K562 (cell line): ENCODE data around the gene BORCS5. TPM values are rescaled to one million over a fixed set of nuclear protein-coding genes. Genes with fewer than 3 reads are reported as not detected.

Source experiments
- ATAC-seq: fragments of 200-7000 bp; cut with Tn5 transposase; 3 replicates; pipeline ENCODE4 v1.9.1; 2020; ENCODE audit warnings: moderate library complexity
- BruUV-seq: library from RNA; stranded (reverse); fragments of 400-500 nt; replicated peaks from 2 replicates; lab custom pipeline; 2021; lab: Mats Ljungman, UMichigan
- CTCF ChIA-PET: fragments of 300-600 bp; formaldehyde crosslinking; extraction: SDS; loops from one replicate; lab custom pipeline; 2021; ENCODE audit warnings: low intra/inter-chr PET ratio; lab: Yijun Ruan, JAX
- POLR2A ChIA-PET: fragments of 300-600, 350-650 bp; sonication (Branson Sonifier 250); formaldehyde crosslinking; extraction: SDS; loops from one replicate; lab custom pipeline; 2021; ENCODE audit warnings: antibody characterized with exemption, inconsistent platforms; lab: Yijun Ruan, JAX
- DNase-seq, 4 experiments: peaks; one replicate each; pipeline versions ENCODE4 v3.0.0 to v3.0.0-alpha.2; 2011 to 2018; ENCODE audit warnings: low spot score in 3 of 4, mixed read lengths in 3 of 4; ENCODE audit errors: extremely low read depth in 1 of 4
- FAIRE-seq: peaks from 2 replicates; lab custom pipeline; 2011; peaks lifted over from hg19 to GRCh38; lab: Jason Lieb, UNC
- H2AFZ ChIP-seq: 2 replicates; pipeline ENCODE4 v1.6.0; 2011; ENCODE audit warnings: low read depth, low read length, control low read depth, inconsistent platforms
- H3K27ac ChIP-seq: fragments of 200-600 bp; 3 replicates; pipeline ENCODE4 v1.8.0; 2011; ENCODE audit warnings: low read depth, mild to moderate bottlenecking, control low read depth, inconsistent platforms, low read length, moderate library complexity, mixed read lengths; ENCODE audit errors: extremely low read depth
- H3K27me3 ChIP-seq, 2 experiments: fragments of 300-600 bp in 1 of 2; 2 replicates in 1 of 2; 3 replicates in 1 of 2; pipeline versions ENCODE4 v1.6.0 to v1.8.0; 2011; ENCODE audit warnings: inconsistent platforms in 2 of 2, low read length in 2 of 2, mild to moderate bottlenecking in 1 of 2, mixed read lengths in 1 of 2, moderate library complexity in 1 of 2; ENCODE audit not compliant: control insufficient read depth in 2 of 2, insufficient read depth in 2 of 2
- H3K36me3 ChIP-seq: fragments of 300-600 bp; 3 replicates; pipeline ENCODE4 v1.8.0; 2011; ENCODE audit warnings: mild to moderate bottlenecking, low read length, inconsistent platforms; ENCODE audit not compliant: control insufficient read depth, insufficient read depth
- H3K4me1 ChIP-seq, 2 experiments: fragments of 200-600 bp in 1 of 2; replicated peaks in 1 of 2; 2 replicates in 1 of 2; 3 replicates in 1 of 2; pipeline versions ENCODE4 v1.5.1 to v1.8.0; 2011; ENCODE audit warnings: inconsistent platforms in 2 of 2, low read length in 2 of 2, mild to moderate bottlenecking in 1 of 2, mixed read lengths in 1 of 2, moderate library complexity in 1 of 2; ENCODE audit not compliant: control insufficient read depth in 2 of 2, insufficient read depth in 2 of 2
- H3K4me2 ChIP-seq: 2 replicates; pipeline ENCODE4 v1.6.1; 2011; ENCODE audit warnings: low read length, control low read depth, inconsistent platforms, mixed read lengths; ENCODE audit not compliant: insufficient read depth
- H3K4me3 ChIP-seq: fragments of 200-600 bp; sonication (generic), shearing (Covaris generic); 2 replicates; pipeline ENCODE4 v1.5.1; 2016; ENCODE audit warnings: control low read depth, inconsistent platforms
- H3K79me2 ChIP-seq: fragments of 200-600 bp; 3 replicates; pipeline ENCODE4 v1.8.0; 2011; ENCODE audit warnings: low read length, inconsistent platforms; ENCODE audit not compliant: control insufficient read depth, insufficient read depth
- H3K9ac ChIP-seq, 2 experiments: 2 replicates each; pipeline versions ENCODE4 v1.6.0 to v1.6.1; 2011; ENCODE audit warnings: low read depth in 2 of 2, low read length in 2 of 2, control low read depth in 1 of 2, inconsistent platforms in 1 of 2, mild to moderate bottlenecking in 1 of 2, mixed read lengths in 1 of 2; ENCODE audit not compliant: insufficient read depth in 1 of 2
- H3K9me1 ChIP-seq: one replicate; pipeline ENCODE4 v1.6.0; 2011; ENCODE audit warnings: inconsistent platforms, mild to moderate bottlenecking, low read length, moderate library complexity; ENCODE audit not compliant: control insufficient read depth, insufficient read depth
- H3K9me3 ChIP-seq: replicated peaks from 2 replicates; pipeline ENCODE4 v1.5.1; 2011; ENCODE audit warnings: low read depth, low read length, inconsistent platforms; ENCODE audit not compliant: control insufficient read depth, insufficient read depth
- H4K20me1 ChIP-seq: replicated peaks from 2 replicates; pipeline ENCODE4 v1.6.1; 2011; ENCODE audit warnings: low read length, inconsistent platforms, mixed read lengths; ENCODE audit not compliant: control insufficient read depth, insufficient read depth
- CREM ChIP-seq: IDR thresholded peaks from 2 replicates; pipeline ENCODE4 v1.6.1; 2014; ENCODE audit warnings: antibody characterized with exemption, low read depth
- HMGN3 ChIP-seq: IDR thresholded peaks from 2 replicates; pipeline ENCODE4 v1.6.1; 2011; ENCODE audit warnings: borderline replicate concordance, low read depth, mild to moderate bottlenecking, mixed read lengths, low read length; ENCODE audit not compliant: insufficient read length; ENCODE audit errors: extremely low read depth
- PYGO2 ChIP-seq: fragments of 450-650 bp; IDR thresholded peaks from 2 replicates; pipeline ENCODE4 v1.6.1; 2016; ENCODE audit warnings: mild to moderate bottlenecking, missing genetic modification characterization, moderate library complexity, missing compliant biosample characterization
- SMARCA5 ChIP-seq: fragments of 450-650 bp; IDR thresholded peaks from 2 replicates; pipeline ENCODE4 v1.6.1; 2016
- ZSCAN29 ChIP-seq: fragments of 450-650 bp; IDR thresholded peaks from 2 replicates; pipeline ENCODE4 v1.6.1; 2017
- WGBS: fragments of 100-300 bp; shearing (Covaris generic); methylation state at CpG from one replicate; pipeline ENCODE4 v1.1.6; 2016; ENCODE audit warnings: low coverage, mixed read lengths; ENCODE audit not compliant: insufficient coverage; ENCODE audit errors: missing lambda C conversion rate; 5-methylcytosine and 5-hydroxymethylcytosine counted together
- in situ Hi-C: fragments of 300-500 bp; cut with MboI; formaldehyde crosslinking; loops from 4 replicates; pipeline ENCODE4 v1.15.0; 2018; ENCODE audit warnings: inconsistent platforms, mixed read lengths
- intact Hi-C: fragments of 100-400 bp; cut with micrococcal nuclease; formaldehyde crosslinking; loops from 2 replicates; pipeline ENCODE4 v1.14.2; 2022
- polyA plus RNA-seq, 8 experiments: library from polyadenylated mRNA; depleted of rRNA in 4 of 8; stranded (reverse) in 5 of 8; unstranded in 3 of 8; fragments of >200 nt; fragmentation: Nextera tagmentation in 2 of 8; fragmentation: Illumina TruSeq in 1 of 8; extraction: Ambion mirVana in 2 of 8; extraction: Trizol in 1 of 8; gene quantifications; 2 replicates each; pipeline versions ENCODE4 v1.2.1 to v1.2.3, GENCODE V29; 2011 to 2014; ENCODE audit warnings: inconsistent platforms in 1 of 8, missing spikeins in 1 of 8
- total RNA-seq, 7 experiments: library from RNA; depleted of rRNA in 6 of 7; stranded (reverse); fragments of >200 nt in 6 of 7; fragmentation: Illumina TruSeq in 2 of 7; extraction: Trizol in 2 of 7; gene quantifications; 2 replicates each; pipeline versions ENCODE4 v1.2.1 to v1.2.3, GENCODE V29; 2011 to 2021; ENCODE audit warnings: low replicate concordance in 1 of 7
- TF ChIP-seq, protein P1 (sequence below): fragments of 450-650 bp; IDR thresholded peaks from 2 replicates; pipeline ENCODE4 v1.6.1; 2018; ENCODE audit not compliant: partially characterized antibody
- TF ChIP-seq, protein P2 (sequence below): fragments of 450-650 bp; formaldehyde crosslinking; IDR thresholded peaks from 2 replicates; pipeline ENCODE4 v1.4.0; 2022; ENCODE audit warnings: missing genetic modification characterization
- TF ChIP-seq, protein P3 (sequence below): fragments of 450-650 bp; formaldehyde crosslinking; IDR thresholded peaks from 2 replicates; pipeline ENCODE4 v1.4.0; 2022; ENCODE audit warnings: mild to moderate bottlenecking, moderate library complexity

BORCS5 gene
- total and polyA plus RNA-seq, 9 of the 15 experiments (the other 6 are each of a cell fraction or from before 2014, with no cell fraction given): 0.31 to 12.4 (median 6.6) TPM

DNA sequence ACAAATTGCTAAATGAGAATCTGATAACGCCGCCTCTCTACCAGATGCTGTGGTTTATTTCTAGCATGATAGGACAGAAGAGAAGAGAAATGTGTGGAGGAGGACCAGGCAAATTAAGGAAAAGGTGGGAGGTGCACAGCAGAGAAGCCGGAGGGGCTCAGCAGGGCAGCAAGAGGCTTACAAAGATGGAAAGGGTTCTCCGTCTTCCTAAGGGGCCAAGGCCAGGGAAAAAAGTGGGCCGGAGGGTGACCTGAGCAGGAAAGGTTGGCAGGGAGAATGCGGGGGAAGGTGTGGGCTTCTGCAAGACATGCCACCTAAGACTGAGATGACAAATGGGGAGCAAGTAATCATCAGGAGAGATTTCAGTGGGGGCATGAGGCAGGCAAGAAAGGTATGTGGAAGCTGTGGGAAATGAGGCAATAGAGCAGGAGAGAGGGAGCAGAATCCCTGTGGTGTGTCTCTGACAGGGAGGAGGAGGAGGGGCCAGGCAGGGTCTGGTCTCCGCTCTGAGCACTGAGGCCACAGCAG is 25.6 kb upstream of the BORCS5 start:
- FAIRE-seq (no peak), ATAC-seq (no peak), DNase-seq (no peak)
- WGBS: 39% methylated on average over 3 of the region's 7 CpGs
- ChIA-PET POLR2A (no interaction called here), CTCF (no interaction called here)
- intact Hi-C loops: no loop called here
- Histone ChIP-seq H3K9me3 (no peaks in the 10 kb centered on the region), H3K4me3 (no peak overlapping the region), H3K36me3 (no peaks in the 10 kb centered on the region), H3K9ac (no peak overlapping the region), H3K27ac (no peak overlapping the region), H3K79me2 (no peaks in the 10 kb centered on the region), H3K9me1 (no peaks in the 10 kb centered on the region), H3K27me3 (no peaks in the 10 kb centered on the region), H2AFZ (no peak overlapping the region), H3K4me1 (peaks cover 0 to 4% of the 10 kb centered on the region in 2 experiments; a peak in 2 of 5 replicates), H4K20me1 (no peaks in the 10 kb centered on the region), H3K4me2 (no peak overlapping the region)
- BruUV-seq: no TSS peak
- TF ChIP-seq, protein P1, sequence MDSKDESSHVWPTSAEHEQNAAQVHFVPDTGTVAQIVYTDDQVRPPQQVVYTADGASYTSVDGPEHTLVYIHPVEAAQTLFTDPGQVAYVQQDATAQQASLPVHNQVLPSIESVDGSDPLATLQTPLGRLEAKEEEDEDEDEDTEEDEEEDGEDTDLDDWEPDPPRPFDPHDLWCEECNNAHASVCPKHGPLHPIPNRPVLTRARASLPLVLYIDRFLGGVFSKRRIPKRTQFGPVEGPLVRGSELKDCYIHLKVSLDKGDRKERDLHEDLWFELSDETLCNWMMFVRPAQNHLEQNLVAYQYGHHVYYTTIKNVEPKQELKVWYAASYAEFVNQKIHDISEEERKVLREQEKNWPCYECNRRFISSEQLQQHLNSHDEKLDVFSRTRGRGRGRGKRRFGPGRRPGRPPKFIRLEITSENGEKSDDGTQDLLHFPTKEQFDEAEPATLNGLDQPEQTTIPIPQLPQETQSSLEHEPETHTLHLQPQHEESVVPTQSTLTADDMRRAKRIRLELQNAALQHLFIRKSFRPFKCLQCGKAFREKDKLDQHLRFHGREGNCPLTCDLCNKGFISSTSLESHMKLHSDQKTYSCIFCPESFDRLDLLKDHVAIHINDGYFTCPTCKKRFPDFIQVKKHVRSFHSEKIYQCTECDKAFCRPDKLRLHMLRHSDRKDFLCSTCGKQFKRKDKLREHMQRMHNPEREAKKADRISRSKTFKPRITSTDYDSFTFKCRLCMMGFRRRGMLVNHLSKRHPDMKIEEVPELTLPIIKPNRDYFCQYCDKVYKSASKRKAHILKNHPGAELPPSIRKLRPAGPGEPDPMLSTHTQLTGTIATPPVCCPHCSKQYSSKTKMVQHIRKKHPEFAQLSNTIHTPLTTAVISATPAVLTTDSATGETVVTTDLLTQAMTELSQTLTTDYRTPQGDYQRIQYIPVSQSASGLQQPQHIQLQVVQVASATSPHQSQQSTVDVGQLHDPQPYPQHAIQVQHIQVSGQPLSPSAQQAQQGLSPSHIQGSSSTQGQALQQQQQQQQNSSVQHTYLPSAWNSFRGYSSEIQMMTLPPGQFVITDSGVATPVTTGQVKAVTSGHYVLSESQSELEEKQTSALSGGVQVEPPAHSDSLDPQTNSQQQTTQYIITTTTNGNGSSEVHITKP: no peak
- TF ChIP-seq CREM (no peak), HMGN3 (no peak), SMARCA5 (no peak), ZSCAN29 (no peak), PYGO2 (tag) (no peak)
- TF ChIP-seq, protein P2, sequence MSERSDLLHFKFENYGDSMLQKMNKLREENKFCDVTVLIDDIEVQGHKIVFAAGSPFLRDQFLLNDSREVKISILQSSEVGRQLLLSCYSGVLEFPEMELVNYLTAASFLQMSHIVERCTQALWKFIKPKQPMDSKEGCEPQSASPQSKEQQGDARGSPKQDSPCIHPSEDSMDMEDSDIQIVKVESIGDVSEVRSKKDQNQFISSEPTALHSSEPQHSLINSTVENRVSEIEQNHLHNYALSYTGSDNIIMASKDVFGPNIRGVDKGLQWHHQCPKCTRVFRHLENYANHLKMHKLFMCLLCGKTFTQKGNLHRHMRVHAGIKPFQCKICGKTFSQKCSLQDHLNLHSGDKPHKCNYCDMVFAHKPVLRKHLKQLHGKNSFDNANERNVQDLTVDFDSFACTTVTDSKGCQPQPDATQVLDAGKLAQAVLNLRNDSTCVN (CRISPR knock-in tag): no peak
- TF ChIP-seq, protein P3, sequence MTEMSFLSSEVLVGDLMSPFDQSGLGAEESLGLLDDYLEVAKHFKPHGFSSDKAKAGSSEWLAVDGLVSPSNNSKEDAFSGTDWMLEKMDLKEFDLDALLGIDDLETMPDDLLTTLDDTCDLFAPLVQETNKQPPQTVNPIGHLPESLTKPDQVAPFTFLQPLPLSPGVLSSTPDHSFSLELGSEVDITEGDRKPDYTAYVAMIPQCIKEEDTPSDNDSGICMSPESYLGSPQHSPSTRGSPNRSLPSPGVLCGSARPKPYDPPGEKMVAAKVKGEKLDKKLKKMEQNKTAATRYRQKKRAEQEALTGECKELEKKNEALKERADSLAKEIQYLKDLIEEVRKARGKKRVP (CRISPR knock-in tag): no peak
- in situ Hi-C loops: loop anchor here (5.0 to 25.0 kb wide), 2 partner anchors 249 to 769 kb away; no protein-coding TSS in a partner anchor
